Measurements from ENCODE around the gene TMEM61.

DNA sequence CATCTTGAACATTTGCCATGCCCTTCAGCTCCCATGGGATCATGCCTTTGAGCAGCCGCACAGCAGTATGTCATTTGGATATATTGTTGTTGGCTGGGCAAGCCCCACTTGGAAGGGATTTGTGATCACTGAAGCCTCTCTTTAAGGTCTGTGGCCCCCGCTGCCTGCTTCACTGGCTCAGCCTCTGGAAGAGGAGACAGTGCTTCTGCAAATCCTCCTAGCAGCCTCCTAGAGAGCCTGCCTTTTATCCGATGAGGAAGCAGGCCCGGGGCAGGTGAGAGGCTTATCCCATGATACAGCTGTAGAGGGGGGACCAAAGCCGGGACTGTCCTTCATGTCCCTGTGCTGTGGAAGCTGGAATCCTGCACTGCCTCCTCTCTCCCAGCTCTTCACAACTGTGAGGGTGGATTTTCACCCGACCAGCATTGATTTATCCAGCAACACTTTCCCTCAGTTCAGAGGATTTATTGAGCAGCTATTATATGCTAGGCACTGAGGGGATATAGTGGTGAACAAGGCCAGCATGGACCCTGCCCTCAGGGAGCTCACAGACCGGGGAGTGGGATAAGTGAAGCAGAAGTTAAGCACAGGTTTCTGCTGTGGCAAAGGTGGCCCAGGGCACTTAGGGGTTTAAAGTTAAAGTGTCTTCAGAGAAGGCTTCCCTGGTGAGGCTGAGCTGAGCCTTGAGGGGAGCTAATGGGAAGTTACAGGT lies 3.9 kb downstream of the TMEM61 start:
- TF ChIP-seq, protein P1, sequence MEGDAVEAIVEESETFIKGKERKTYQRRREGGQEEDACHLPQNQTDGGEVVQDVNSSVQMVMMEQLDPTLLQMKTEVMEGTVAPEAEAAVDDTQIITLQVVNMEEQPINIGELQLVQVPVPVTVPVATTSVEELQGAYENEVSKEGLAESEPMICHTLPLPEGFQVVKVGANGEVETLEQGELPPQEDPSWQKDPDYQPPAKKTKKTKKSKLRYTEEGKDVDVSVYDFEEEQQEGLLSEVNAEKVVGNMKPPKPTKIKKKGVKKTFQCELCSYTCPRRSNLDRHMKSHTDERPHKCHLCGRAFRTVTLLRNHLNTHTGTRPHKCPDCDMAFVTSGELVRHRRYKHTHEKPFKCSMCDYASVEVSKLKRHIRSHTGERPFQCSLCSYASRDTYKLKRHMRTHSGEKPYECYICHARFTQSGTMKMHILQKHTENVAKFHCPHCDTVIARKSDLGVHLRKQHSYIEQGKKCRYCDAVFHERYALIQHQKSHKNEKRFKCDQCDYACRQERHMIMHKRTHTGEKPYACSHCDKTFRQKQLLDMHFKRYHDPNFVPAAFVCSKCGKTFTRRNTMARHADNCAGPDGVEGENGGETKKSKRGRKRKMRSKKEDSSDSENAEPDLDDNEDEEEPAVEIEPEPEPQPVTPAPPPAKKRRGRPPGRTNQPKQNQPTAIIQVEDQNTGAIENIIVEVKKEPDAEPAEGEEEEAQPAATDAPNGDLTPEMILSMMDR (IDR thresholded peaks at IDR 0.05; ENCODE audit: control extremely low read depth in 1 of 3, insufficient read depth in 1 of 3, low read depth in 1 of 3, low read length in 3 of 3): no peak
- TF ChIP-seq GTF2F1 (IDR thresholded peaks at IDR 0.05; ENCODE audit: borderline replicate concordance, low read depth, low read length) (no peak), EZH2 (IDR thresholded peaks at IDR 0.05; ENCODE audit: low read depth, low read length, severe bottlenecking) (no peak), CREB1 (IDR thresholded peaks at IDR 0.05) (no peak)
- TF ChIP-seq, protein P2, sequence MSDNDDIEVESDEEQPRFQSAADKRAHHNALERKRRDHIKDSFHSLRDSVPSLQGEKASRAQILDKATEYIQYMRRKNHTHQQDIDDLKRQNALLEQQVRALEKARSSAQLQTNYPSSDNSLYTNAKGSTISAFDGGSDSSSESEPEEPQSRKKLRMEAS (IDR thresholded peaks at IDR 0.05): no peak

All from H1 (cell line).